Calu3 (cell line): Measurements from ENCODE around the gene GLRA2. TPM values are rescaled to one million over a fixed set of nuclear protein-coding genes. Genes with fewer than 3 reads are reported as not detected.
A peak's percentile ranks its signal among the peaks of the same experiment; 100 is the strongest.
"Not testable (repeated sequence)": the region's sequence is repeated elsewhere in the genome, so short reads cannot be mapped to it uniquely, and the experiment has no call there.

Experiments
- BruUV-seq: library from RNA; stranded (reverse); fragments of 400-500 nt; replicated peaks from 2 replicates; lab custom pipeline; 2021; lab: Mats Ljungman, UMichigan
- CTCF ChIA-PET: fragments of 300-600 bp; sonication (Branson Sonifier 250); formaldehyde crosslinking; loops from one replicate; lab custom pipeline; 2022; ENCODE audit warnings: antibody characterized with exemption; lab: Charles Lee
- DNase-seq: peaks from one replicate; pipeline ENCODE4 v3.0.0; 2022
- H3K27ac Mint-ChIP-seq: one replicate; pipeline ENCODE4 v1.8.0; 2022; ENCODE audit warnings: mixed read lengths; ENCODE audit not compliant: unreplicated experiment
- H3K27me3 Mint-ChIP-seq: one replicate; pipeline ENCODE4 v1.8.0; 2022; ENCODE audit warnings: mixed read lengths; ENCODE audit not compliant: unreplicated experiment
- H3K36me3 Mint-ChIP-seq: one replicate; pipeline ENCODE4 v1.8.0; 2022; ENCODE audit warnings: mild to moderate bottlenecking, moderate library complexity, mixed read lengths; ENCODE audit not compliant: insufficient read depth, unreplicated experiment
- H3K4me1 Mint-ChIP-seq: one replicate; pipeline ENCODE4 v1.8.0; 2022; ENCODE audit warnings: mild to moderate bottlenecking, low read depth, mixed read lengths; ENCODE audit not compliant: unreplicated experiment
- H3K4me3 Mint-ChIP-seq: one replicate; pipeline ENCODE4 v1.8.0; 2022; ENCODE audit warnings: mild to moderate bottlenecking, low read depth, moderate library complexity, mixed read lengths; ENCODE audit not compliant: unreplicated experiment
- H3K9me3 Mint-ChIP-seq: one replicate; pipeline ENCODE4 v1.8.0; 2022; ENCODE audit warnings: low read depth, mixed read lengths; ENCODE audit not compliant: unreplicated experiment
- intact Hi-C: fragments of 100-400 bp; cut with micrococcal nuclease; formaldehyde crosslinking; loops from one replicate; pipeline ENCODE4 v1.10.0; 2022; ENCODE audit not compliant: unreplicated experiment
- total RNA-seq: library from RNA; stranded (reverse); gene quantifications from 2 replicates; pipeline ENCODE4 v1.2.3, GENCODE V29; 2022
- TF ChIP-seq, protein P1 (sequence below): fragments of 200-600 bp; IDR thresholded peaks from one replicate; pipeline ENCODE4 v1.8.0; 2022; ENCODE audit warnings: antibody characterized with exemption; ENCODE audit not compliant: unreplicated experiment

Gene GLRA2
- total RNA-seq, 1 experiment from 2014 or later = not detected

DNA sequence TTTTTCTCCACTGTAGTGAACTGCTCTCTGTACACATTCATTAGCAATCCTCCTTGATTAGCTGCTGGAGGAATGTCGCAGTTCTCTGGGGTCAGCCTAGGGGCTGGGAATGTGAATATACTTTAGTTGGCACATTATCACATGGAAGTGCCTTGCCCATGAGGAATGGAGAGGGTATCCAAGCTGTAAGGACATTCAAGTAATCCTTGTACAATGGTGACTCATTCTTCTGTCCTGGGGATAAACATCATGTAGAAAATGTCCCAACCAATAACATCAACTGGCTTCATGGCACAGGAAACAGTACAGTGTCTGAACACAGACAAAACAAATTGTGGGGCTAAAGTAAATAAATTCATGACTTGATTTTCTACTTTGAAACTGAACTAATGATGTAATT is 147.1 kb downstream of the GLRA2 start:
- Mint-ChIP-seq H3K27ac (no peak overlapping the region), H3K9me3 (peaks cover 3% of the 10 kb centered on the region), H3K4me3 (no peak overlapping the region), H3K27me3 (no peaks in the 10 kb centered on the region), H3K4me1 (peaks cover 27% of the 10 kb centered on the region), H3K36me3 (no peaks in the 10 kb centered on the region)
- BruUV-seq = no TSS peak
- TF ChIP-seq, protein P1, sequence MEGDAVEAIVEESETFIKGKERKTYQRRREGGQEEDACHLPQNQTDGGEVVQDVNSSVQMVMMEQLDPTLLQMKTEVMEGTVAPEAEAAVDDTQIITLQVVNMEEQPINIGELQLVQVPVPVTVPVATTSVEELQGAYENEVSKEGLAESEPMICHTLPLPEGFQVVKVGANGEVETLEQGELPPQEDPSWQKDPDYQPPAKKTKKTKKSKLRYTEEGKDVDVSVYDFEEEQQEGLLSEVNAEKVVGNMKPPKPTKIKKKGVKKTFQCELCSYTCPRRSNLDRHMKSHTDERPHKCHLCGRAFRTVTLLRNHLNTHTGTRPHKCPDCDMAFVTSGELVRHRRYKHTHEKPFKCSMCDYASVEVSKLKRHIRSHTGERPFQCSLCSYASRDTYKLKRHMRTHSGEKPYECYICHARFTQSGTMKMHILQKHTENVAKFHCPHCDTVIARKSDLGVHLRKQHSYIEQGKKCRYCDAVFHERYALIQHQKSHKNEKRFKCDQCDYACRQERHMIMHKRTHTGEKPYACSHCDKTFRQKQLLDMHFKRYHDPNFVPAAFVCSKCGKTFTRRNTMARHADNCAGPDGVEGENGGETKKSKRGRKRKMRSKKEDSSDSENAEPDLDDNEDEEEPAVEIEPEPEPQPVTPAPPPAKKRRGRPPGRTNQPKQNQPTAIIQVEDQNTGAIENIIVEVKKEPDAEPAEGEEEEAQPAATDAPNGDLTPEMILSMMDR = no peak
- DNase-seq = no peak
- CTCF ChIA-PET = no interaction called here
- intact Hi-C loops = no loop called here

DNA sequence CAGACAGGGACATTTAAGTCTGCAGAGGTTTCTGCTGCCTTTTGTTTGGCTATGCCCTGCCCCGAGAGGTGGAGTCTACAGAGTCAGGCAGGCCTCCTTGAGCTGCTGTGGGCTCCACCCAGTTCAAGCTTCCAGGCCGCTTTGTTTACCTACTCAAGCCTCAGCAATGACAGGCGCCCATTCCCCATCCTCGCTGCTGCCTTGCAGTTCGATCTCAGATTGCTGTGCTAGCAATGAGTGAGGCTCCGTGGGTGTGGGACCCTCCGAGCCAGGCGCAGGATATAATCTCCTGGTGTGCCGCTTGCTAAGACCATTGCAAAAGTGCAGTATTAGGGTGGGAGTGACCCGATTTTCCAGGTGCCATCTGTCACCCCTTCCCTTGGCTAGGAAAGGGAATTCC is 159.0 kb downstream of the GLRA2 start:
- H3K4me1 Mint-ChIP-seq, DNase-seq, BruUV-seq, H3K27ac Mint-ChIP-seq, H3K27me3 Mint-ChIP-seq, CTCF ChIA-PET, H3K9me3 Mint-ChIP-seq, H3K4me3 Mint-ChIP-seq, intact Hi-C loops, H3K36me3 Mint-ChIP-seq: not testable (repeated sequence)

DNA sequence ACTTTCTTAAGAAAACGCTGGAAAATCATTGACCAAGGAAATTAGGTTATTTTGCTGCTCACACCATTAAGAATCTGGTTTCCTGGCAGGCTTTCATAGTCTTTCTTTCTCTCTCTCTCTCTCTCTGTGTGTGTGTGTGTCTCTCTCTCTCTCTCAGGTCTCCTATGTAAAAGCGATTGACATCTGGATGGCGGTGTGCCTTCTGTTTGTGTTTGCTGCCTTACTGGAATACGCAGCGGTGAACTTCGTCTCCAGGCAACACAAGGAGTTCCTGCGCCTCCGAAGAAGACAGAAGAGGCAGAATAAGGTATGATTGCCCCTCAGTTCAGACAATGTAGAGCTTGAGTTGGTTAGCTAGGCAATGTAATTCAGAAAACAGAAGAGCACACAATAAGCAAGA is 161.2 kb downstream of the GLRA2 start:
- no peak overlapping the region for H3K27ac Mint-ChIP-seq
- TF ChIP-seq, protein P1 = no peak
- no peak for DNase-seq
- CTCF ChIA-PET = no interaction called here
- H3K9me3 Mint-ChIP-seq = peaks cover 5% of the 10 kb centered on the region
- H3K4me1 Mint-ChIP-seq = no peaks in the 10 kb centered on the region
- H3K36me3 Mint-ChIP-seq = no peaks in the 10 kb centered on the region
- BruUV-seq = no TSS peak
- H3K4me3 Mint-ChIP-seq = no peak overlapping the region
- no peaks in the 10 kb centered on the region for H3K27me3 Mint-ChIP-seq
- intact Hi-C loops = loop anchor here (10.0 kb wide), 1 partner anchor 156 kb away; no protein-coding TSS in a partner anchor

DNA sequence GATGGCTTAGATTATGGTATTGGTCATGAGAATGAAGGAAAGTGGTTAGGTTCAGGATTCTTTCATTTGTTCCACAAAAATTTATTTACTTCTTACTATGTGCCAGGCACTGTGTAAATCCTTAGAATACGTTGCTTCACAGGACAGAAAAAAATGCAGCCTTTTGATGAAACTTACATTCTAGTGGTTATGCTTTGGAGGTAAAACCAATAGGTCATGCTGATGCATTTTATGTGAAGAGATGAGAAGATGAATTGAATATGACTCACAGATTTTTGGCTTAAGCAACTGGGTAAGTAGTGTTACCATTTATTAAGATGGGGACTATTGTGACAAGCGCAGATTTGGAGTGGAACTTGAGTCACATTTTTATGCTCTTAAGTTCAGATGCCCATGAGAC is 165.3 kb downstream of the GLRA2 start:
- CTCF ChIA-PET = no interaction called here
- no peaks in the 10 kb centered on the region for H3K9me3 Mint-ChIP-seq
- TF ChIP-seq, protein P1 = no peak
- H3K36me3 Mint-ChIP-seq = no peaks in the 10 kb centered on the region
- H3K27ac Mint-ChIP-seq = no peak overlapping the region
- no peaks in the 10 kb centered on the region for H3K27me3 Mint-ChIP-seq
- intact Hi-C loops = loop anchor here (10.0 kb wide), 1 partner anchor 160 kb away; no protein-coding TSS in a partner anchor
- no peak for DNase-seq
- H3K4me1 Mint-ChIP-seq = no peaks in the 10 kb centered on the region
- no peak overlapping the region for H3K4me3 Mint-ChIP-seq
- no TSS peak for BruUV-seq

DNA sequence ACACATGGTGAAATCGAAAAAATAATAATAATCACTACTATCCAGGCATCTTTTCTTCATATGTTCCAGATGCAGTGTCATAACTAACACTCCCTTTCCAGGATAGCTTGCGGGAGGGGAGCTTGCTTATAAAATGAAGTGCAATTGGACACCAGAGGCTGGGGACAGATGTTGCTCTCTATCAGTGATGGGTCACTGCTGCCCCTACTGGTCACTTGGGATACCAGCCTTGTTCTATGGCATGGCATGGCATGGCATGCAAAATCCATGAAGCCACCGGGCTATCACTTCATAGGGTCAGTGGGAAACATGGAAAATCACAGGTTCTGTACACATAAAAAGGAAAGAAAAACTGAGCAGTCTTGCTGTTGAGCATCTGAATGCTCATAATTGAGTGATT is 168.1 kb downstream of the GLRA2 start:
- no TSS peak for BruUV-seq
- no peaks in the 10 kb centered on the region for H3K9me3 Mint-ChIP-seq
- CTCF ChIA-PET = no interaction called here
- intact Hi-C loops = loop anchor here (10.0 kb wide), 1 partner anchor 163 kb away; no protein-coding TSS in a partner anchor
- no peaks in the 10 kb centered on the region for H3K36me3 Mint-ChIP-seq
- TF ChIP-seq, protein P1 = peak; percentile 64
- DNase-seq = peak; percentile 63
- no peak overlapping the region for H3K4me3 Mint-ChIP-seq
- no peak overlapping the region for H3K27ac Mint-ChIP-seq
- no peaks in the 10 kb centered on the region for H3K27me3 Mint-ChIP-seq
- no peaks in the 10 kb centered on the region for H3K4me1 Mint-ChIP-seq
